ENCODE measurements around the gene ACACB.

Gene ACACB

DNA sequence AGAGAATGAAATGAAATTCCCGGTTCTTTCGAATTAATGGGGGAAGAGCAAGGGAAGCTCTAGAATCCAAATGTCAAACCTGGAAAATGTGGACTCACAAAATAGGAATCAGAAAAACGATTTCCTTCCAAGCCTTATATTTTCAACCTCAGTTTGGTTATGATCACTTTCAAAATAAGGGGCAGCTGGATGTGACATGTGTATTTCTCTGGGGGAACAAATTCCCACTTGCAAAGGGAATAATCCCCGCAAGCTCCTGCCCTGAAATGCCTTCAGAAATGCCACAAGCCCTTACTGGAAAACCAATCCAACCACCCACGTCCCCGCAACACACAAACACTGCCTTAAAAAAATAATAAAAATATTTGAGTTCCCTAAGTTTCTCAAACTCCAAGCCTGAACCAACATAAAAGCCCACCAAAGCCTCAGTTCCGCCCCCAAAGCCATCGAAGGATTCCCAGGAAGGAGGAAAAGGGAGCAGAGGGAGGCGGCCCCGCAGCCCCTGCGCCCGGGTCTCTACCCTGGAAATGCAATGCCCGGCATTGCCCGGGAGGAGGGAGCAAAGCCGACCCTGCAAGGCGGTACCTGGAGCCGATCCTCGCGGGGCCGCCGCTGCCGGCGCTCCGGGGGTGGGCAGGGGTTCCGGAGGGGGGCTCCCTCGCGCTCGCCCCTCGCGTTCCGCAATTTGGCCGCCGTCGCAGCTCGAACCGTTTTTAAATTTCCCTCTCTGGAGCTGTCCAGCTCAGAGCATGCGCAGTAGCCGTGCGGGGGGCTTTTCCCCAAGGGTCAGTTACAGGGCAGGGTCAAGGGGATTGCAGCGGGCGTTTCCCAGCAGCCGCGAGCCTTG, 192.4 kb downstream of the ACACB start, which contains the start of gene FOXN4:
Gene FOXN4, minus strand, starts transcription at position 751 of the 847 bp plus-strand sequence. CDS start 963 bp downstream, outside the sequence.
- no peak for DNase-seq

DNA sequence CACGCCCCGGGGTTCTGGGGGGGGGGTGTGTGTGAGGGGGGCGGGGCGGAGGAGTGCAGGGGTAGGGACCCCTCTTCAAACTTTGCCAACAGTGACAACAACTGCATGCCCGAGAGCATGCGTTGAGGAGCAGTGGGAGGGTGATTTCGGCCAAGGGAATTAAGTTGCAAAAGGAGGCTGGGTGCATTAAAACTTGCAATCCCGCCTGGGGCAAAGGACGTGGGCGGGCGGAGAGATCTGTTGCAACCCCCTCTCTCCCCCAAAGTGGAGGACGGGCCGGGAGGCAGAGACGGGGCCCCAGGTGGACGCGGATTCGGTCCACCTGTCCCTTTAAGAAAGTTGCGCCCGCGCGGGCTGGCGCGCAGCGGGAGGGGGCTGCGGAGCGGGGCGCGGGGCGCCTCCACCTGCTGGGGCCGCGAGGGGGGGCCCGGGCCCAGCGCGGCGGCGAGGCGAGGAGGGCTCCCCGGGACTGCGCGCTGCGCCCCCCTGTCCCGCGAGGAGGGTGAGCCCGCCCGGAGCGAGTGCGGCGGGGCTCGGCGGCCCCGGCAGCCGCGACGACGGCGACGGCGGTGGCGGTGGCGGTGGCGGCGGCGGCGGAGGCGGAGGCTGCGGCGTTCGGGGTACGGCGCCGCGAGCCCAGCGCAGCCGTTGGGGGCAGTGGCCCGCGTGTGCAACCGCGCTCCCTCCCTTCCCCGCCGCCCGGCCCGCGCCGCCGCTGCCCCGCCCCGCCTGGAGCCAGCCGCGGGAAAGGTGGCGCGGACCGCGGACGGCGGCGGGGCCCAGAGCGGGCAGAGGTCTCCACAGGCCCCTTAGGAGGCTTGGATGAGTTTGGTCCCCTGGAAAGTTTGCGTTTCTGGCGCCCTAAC, 193.2 kb downstream of the ACACB start:
- DNase-seq, result no peak

DNA sequence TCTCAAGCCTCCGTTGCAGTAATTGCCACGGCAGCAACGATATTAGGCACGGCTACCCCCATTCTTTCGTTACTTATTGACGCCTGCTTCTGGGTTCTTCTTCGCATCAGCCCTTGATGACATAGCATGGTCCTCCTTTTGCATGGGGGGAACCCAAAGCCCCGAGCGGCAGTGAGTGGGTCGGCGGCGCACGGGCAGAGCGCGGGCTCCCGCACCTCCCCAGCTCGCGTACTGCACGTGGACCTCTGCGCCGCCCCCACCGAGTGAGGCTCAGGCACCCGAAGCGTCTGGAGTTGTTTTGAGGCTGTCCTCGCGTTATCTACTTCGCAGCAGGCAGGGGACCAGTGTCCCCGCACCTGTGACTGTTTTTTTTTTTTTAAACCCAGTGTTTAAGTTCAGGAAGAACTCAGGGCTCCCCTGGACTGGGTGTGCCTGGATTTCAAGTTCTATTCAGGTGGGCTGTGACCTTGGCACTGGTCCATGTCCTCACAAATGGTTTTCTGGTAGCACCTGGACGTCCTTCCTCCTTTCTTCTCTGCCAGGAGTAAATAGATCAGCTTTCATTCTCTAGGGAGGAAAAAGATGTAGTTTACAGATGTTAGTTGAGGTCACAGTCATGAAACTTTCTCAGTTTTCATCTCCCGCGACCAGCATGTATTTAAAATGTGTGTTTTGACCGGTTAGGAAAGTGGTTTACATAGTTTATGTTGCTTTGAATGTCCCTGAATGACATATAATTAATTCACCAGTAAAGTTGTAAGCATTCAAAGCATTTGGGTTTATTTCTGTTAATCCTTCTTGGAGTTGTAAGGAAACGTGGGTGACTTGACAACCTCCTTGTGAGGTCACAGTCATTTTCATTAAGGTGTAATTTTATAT, 194.1 kb downstream of the ACACB start:
- DNase-seq, result no peak
